Measurements from ENCODE around the gene ZNF782. TPM values are rescaled to one million over a fixed set of nuclear protein-coding genes. Genes with fewer than 3 reads are reported as not detected.

ZNF782 gene
- total RNA-seq, 2 donors from 2014 or later, result 7.3 to 9.1 TPM

- Mint-ChIP-seq H3K4me3 (no peak overlapping the region), H3K27me3 (ENCODE audit: insufficient read depth) (no peaks in the 10 kb centered on the region), H3K36me3 (ENCODE audit: low read depth) (peaks cover 5% of the 10 kb centered on the region), H3K27ac (no peak overlapping the region), H3K9me3 (peaks cover 15% of the 10 kb centered on the region), H3K4me1 (peaks cover 13% of the 10 kb centered on the region)
- no peak for TF ChIP-seq CTCF (conservative IDR thresholded peaks at IDR 0.05)
- H3K27ac ChIP-seq (ENCODE audit: low read depth, low read length), result no peak overlapping the region
- peaks cover 18% of the 10 kb centered on the region for H3K9me3 ChIP-seq (ENCODE audit: control insufficient read depth, low read length)
- no peak for DNase-seq
- no peaks in the 10 kb centered on the region for H3K4me1 ChIP-seq (ENCODE audit: control insufficient read depth, insufficient read depth, low read length)
- H3K4me3 ChIP-seq (ENCODE audit: low read length), result no peak overlapping the region
- 79% methylated on average over 3 of the region's 3 CpGs; no CpG with 5 or more reads in 1 of the 2 experiments for WGBS, 2 experiments (ENCODE audit: insufficient coverage in 1 of 2, insufficient read length in 1 of 2)
- H3K27me3 ChIP-seq (ENCODE audit: control insufficient read depth, insufficient read depth, low read length, poor library complexity, severe bottlenecking), result no peaks in the 10 kb centered on the region
- H3K36me3 ChIP-seq (ENCODE audit: control insufficient read depth, insufficient read depth, low read length), result no peaks in the 10 kb centered on the region
- no peak overlapping the region for H3K9ac ChIP-seq (ENCODE audit: extremely low read depth, low read length, poor library complexity, severe bottlenecking)
Observed at GRCh38 chr9:96781552-96781951, 72.8 kb downstream of the ZNF782 start.

- H3K36me3 Mint-ChIP-seq (ENCODE audit: low read depth), result peaks cover 24% of the 10 kb centered on the region
- H3K9ac ChIP-seq (ENCODE audit: extremely low read depth, low read length, poor library complexity, severe bottlenecking), result no peak overlapping the region
- H3K27me3 Mint-ChIP-seq (ENCODE audit: insufficient read depth), result no peaks in the 10 kb centered on the region
- H3K27ac Mint-ChIP-seq, result no peak overlapping the region
- peak overlapping the region; percentile 93 for H3K4me3 ChIP-seq (ENCODE audit: low read length)
- no peak for TF ChIP-seq CTCF (conservative IDR thresholded peaks at IDR 0.05)
- no peak for DNase-seq
- H3K9me3 Mint-ChIP-seq, result peaks cover 14% of the 10 kb centered on the region
- 67% methylated on average over 1 of the region's 2 CpGs; no CpG with 5 or more reads in 1 of the 2 experiments for WGBS, 2 experiments (ENCODE audit: insufficient coverage in 1 of 2, insufficient read length in 1 of 2)
- peak overlapping the region; percentile 81 for H3K4me3 Mint-ChIP-seq
- no peaks in the 10 kb centered on the region for H3K4me1 ChIP-seq (ENCODE audit: control insufficient read depth, insufficient read depth, low read length)
- H3K27me3 ChIP-seq (ENCODE audit: control insufficient read depth, insufficient read depth, low read length, poor library complexity, severe bottlenecking), result no peaks in the 10 kb centered on the region
- H3K36me3 ChIP-seq (ENCODE audit: control insufficient read depth, insufficient read depth, low read length), result peaks cover 23% of the 10 kb centered on the region
- H3K9me3 ChIP-seq (ENCODE audit: control insufficient read depth, low read length), result peaks cover 18% of the 10 kb centered on the region
- H3K4me1 Mint-ChIP-seq, result peaks cover 13% of the 10 kb centered on the region
- no peak overlapping the region for H3K27ac ChIP-seq (ENCODE audit: low read depth, low read length)
Observed at GRCh38 chr9:96779089-96779488, 75.2 kb downstream of the ZNF782 start.

- Mint-ChIP-seq H3K27ac (peak overlapping the region; percentile 35), H3K36me3 (ENCODE audit: low read depth) (peaks cover 39% of the 10 kb centered on the region), H3K9me3 (peaks cover 7% of the 10 kb centered on the region), H3K4me3 (peak overlapping the region; percentile 81), H3K4me1 (peaks cover 13% of the 10 kb centered on the region), H3K27me3 (ENCODE audit: insufficient read depth) (no peaks in the 10 kb centered on the region)
- WGBS, 2 experiments (ENCODE audit: insufficient coverage in 1 of 2, insufficient read length in 1 of 2), result 11 to 29% methylated on average over 6 to 23 of the region's 23 CpGs
- H3K4me3 ChIP-seq (ENCODE audit: low read length), result peak overlapping the region; percentile 93
- TF ChIP-seq CTCF (conservative IDR thresholded peaks at IDR 0.05), result no peak
- peak overlapping the region; percentile 58 for H3K9ac ChIP-seq (ENCODE audit: extremely low read depth, low read length, poor library complexity, severe bottlenecking)
- no peak for DNase-seq
- no peak overlapping the region for H3K27ac ChIP-seq (ENCODE audit: low read depth, low read length)
- peaks cover 39% of the 10 kb centered on the region for H3K36me3 ChIP-seq (ENCODE audit: control insufficient read depth, insufficient read depth, low read length)
- H3K9me3 ChIP-seq (ENCODE audit: control insufficient read depth, low read length), result peaks cover 18% of the 10 kb centered on the region
- no peaks in the 10 kb centered on the region for H3K27me3 ChIP-seq (ENCODE audit: control insufficient read depth, insufficient read depth, low read length, poor library complexity, severe bottlenecking)
- H3K4me1 ChIP-seq (ENCODE audit: control insufficient read depth, insufficient read depth, low read length), result no peaks in the 10 kb centered on the region
Observed at GRCh38 chr9:96777426-96777864, 76.9 kb downstream of the ZNF782 start.
